Measurements from ENCODE around the gene ZNF532. TPM values are rescaled to one million over a fixed set of nuclear protein-coding genes. Genes with fewer than 3 reads are reported as not detected.
A peak's percentile ranks its signal among the peaks of the same experiment; 100 is the strongest.

The ZNF532 gene
- total and polyA plus RNA-seq, 2 donors from 2014 or later: 5.7 to 76.3 TPM

- H3K27ac ChIP-seq (ENCODE audit: low read depth in 2 of 2, low read length in 2 of 2): no peak overlapping the region
- no peak overlapping the region for H3K4me3 ChIP-seq (ENCODE audit: low read length in 3 of 3)
- intact Hi-C loops (cut with DNase I): no loop called here
- no peak for FAIRE-seq
- peak in 1 of 5 donors; percentile 47 for DNase-seq
- H3K36me3 ChIP-seq (ENCODE audit: control insufficient read depth in 2 of 3, insufficient read depth in 3 of 3, low read length in 3 of 3): peaks cover 0 to 2% (median 0%) of the 10 kb centered on the region in 3 donors
- H3K4me1 ChIP-seq (ENCODE audit: control insufficient read depth in 2 of 3, insufficient read depth in 2 of 3, low read depth in 1 of 3, low read length in 3 of 3): peaks cover 0 to 3% (median 0%) of the 10 kb centered on the region in 3 donors
- H3K27me3 ChIP-seq (ENCODE audit: control insufficient read depth, insufficient read depth, low read length): no peaks in the 10 kb centered on the region
- H3K9me3 ChIP-seq (ENCODE audit: control insufficient read depth in 2 of 3, insufficient read depth in 1 of 3, low read length in 3 of 3): no peaks in the 10 kb centered on the region
- no peak overlapping the region for H3K9ac ChIP-seq (ENCODE audit: low read length in 3 of 3)
- no peak for TF ChIP-seq CTCF (IDR thresholded peaks at IDR 0.05; ENCODE audit: borderline replicate concordance, extremely low read depth, insufficient read depth)
Measured at GRCh38 chr18:58947136-58947732, 82.6 kb downstream of the ZNF532 start.

GRCh38 chr18:58949031-58949430, 84.4 kb downstream of the ZNF532 start:
- Histone ChIP-seq H3K27ac (ENCODE audit: low read depth in 2 of 2, low read length in 2 of 2) (no peak overlapping the region), H3K9me3 (ENCODE audit: control insufficient read depth in 2 of 3, insufficient read depth in 1 of 3, low read length in 3 of 3) (no peaks in the 10 kb centered on the region), H3K36me3 (ENCODE audit: control insufficient read depth in 2 of 3, insufficient read depth in 3 of 3, low read length in 3 of 3) (peaks cover 0 to 2% (median 0%) of the 10 kb centered on the region in 3 donors), H3K27me3 (ENCODE audit: control insufficient read depth, insufficient read depth, low read length) (no peaks in the 10 kb centered on the region), H3K4me1 (ENCODE audit: control insufficient read depth in 2 of 3, insufficient read depth in 2 of 3, low read depth in 1 of 3, low read length in 3 of 3) (peaks cover 0 to 6% (median 5%) of the 10 kb centered on the region in 3 donors), H3K9ac (ENCODE audit: low read length in 3 of 3) (no peak overlapping the region), H3K4me3 (ENCODE audit: low read length in 3 of 3) (no peak overlapping the region)
- intact Hi-C loops (cut with DNase I): no loop called here
- FAIRE-seq (no peak), DNase-seq (no peak)
- no peak for TF ChIP-seq CTCF (IDR thresholded peaks at IDR 0.05; ENCODE audit: borderline replicate concordance, extremely low read depth, insufficient read depth)

GRCh38 chr18:58951986-58952702, 87.5 kb downstream of the ZNF532 start:
- no peaks in the 10 kb centered on the region for H3K9me3 ChIP-seq (ENCODE audit: control insufficient read depth in 2 of 3, insufficient read depth in 1 of 3, low read length in 3 of 3)
- H3K27me3 ChIP-seq (ENCODE audit: control insufficient read depth, insufficient read depth, low read length): no peaks in the 10 kb centered on the region
- no peak overlapping the region for H3K27ac ChIP-seq (ENCODE audit: low read depth in 2 of 2, low read length in 2 of 2)
- H3K9ac ChIP-seq (ENCODE audit: low read length in 3 of 3): no peak overlapping the region
- TF ChIP-seq CTCF (IDR thresholded peaks at IDR 0.05; ENCODE audit: borderline replicate concordance, extremely low read depth, insufficient read depth): no peak
- peaks cover 0 to 7% (median 5%) of the 10 kb centered on the region in 3 donors for H3K4me1 ChIP-seq (ENCODE audit: control insufficient read depth in 2 of 3, insufficient read depth in 2 of 3, low read depth in 1 of 3, low read length in 3 of 3)
- H3K36me3 ChIP-seq (ENCODE audit: control insufficient read depth in 2 of 3, insufficient read depth in 3 of 3, low read length in 3 of 3): peaks cover 0 to 4% (median 2%) of the 10 kb centered on the region in 3 donors
- no peak overlapping the region for H3K4me3 ChIP-seq (ENCODE audit: low read length in 3 of 3)
- intact Hi-C loops (cut with DNase I): no loop called here
- DNase-seq: no peak
- no peak for FAIRE-seq
